Colonic mucosa (tissue), 4 donors: ENCODE results near the gene ARPP19. TPM values are rescaled to one million over a fixed set of nuclear protein-coding genes. Genes with fewer than 3 reads are reported as not detected.

Experiments
- DNase-seq: peaks from one replicate; pipeline ENCODE4 v3.0.0-alpha.2; 2020
- H3K27ac ChIP-seq: fragments of 200-600 bp; one replicate; pipeline ENCODE4 v1.8.0; 2021
- H3K27me3 ChIP-seq: fragments of 200-600 bp; one replicate; pipeline ENCODE4 v1.8.0; 2021
- H3K36me3 ChIP-seq: fragments of 200-600 bp; one replicate; pipeline ENCODE4 v1.8.0; 2021
- H3K4me1 ChIP-seq: fragments of 200-600 bp; one replicate; pipeline ENCODE4 v1.8.0; 2021; ENCODE audit warnings: mild to moderate bottlenecking
- H3K4me3 ChIP-seq: fragments of 200-600 bp; one replicate; pipeline ENCODE4 v1.8.0; 2021
- H3K9ac ChIP-seq, 2 donors: one replicate each; pipeline ENCODE4 v1.7.0; 2013; ENCODE audit warnings: control low read depth in 2 of 2, low read depth in 2 of 2, low read length in 2 of 2
- H3K9me3 ChIP-seq: fragments of 200-600 bp; one replicate; pipeline ENCODE4 v1.8.0; 2021
- CTCF ChIP-seq: fragments of 200-600 bp; IDR thresholded peaks from one replicate; pipeline ENCODE4 v1.8.0; 2022; ENCODE audit warnings: antibody characterized with exemption, mild to moderate bottlenecking
- intact Hi-C: fragments of 100-400 bp; cut with DNase I; formaldehyde crosslinking; loops from one replicate; pipeline ENCODE4 v1.14.1; 2022
- total RNA-seq, 2 donors: library from RNA; stranded (reverse); fragmentation: NEBNext Ultra II Directional in 1 of 2; extraction: Animal tissue kit (Norgen Biotek cat#: 25700) in 1 of 2; gene quantifications; one replicate each; pipeline ENCODE4 v1.2.1, GENCODE V29; 2021
- donor health status: healthy.
- donor health status: DM: no; HTN: no; CAD: no.
- donor health status: DM: no; HTN: no; CAD: no.

The ARPP19 gene
- 100 to 1,000 TPM in 1 of 2 donors, 10 to 100 TPM in 1; 72.2 to 116 TPM for total RNA-seq

DNA sequence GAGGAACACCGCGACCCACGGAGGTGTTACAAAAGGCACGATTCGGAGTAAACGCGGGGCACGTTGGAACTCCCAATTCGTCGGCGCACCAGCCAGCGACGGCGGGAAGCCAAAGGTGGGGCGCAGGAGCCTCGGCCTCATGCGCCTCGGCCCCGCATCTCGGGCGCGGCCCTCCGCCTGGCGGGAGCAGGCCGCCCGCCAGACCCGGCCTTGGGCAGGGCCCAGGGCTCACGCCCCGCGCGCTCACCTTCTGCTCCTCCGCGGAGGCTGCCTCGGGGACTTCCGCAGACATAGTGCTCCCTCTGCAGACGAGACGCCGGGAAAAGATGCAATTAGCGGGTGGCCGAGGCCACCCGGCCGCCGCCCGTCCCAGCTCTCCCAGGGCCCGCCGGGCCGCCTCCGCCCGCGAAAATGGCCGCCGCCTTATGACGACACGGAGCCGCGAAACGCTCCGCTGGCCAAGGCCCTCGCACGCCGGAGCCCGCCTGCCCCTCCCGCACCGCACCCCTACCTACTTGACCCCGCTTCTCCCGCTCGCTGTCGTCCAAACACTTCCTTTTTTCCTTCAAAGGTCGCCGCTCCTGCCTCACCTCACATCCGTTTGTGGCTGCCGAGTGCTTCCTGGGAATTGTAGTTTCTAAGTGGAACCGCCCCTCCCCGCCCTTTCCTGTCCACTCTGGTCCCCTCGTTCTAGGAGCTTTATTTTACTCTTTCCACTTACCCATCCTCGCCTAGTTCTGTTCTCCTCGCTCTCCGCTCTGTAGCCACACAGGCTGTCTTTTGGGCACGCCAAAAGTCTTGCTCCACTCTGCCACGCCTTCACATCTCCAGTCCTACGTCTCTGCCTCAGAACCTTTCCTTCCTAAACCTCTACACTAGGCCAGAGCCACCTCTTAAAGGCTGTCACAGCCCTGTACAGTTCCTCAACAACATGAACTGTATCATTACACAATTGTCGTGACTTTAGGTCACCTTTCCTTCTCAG is at the start of gene ARPP19:
Gene ARPP19, minus strand, starts transcription at position 430 of the 985 bp plus-strand sequence. Its CDS starts 138 bp downstream, at position 292.
- Histone ChIP-seq H3K4me1 (no peaks in the 10 kb centered on the region), H3K9ac (peak within 1 kb of the TSS; percentile 91 to 97), H3K36me3 (no peaks in the 10 kb centered on the region), H3K27ac (peak within 1 kb of the TSS; percentile 83), H3K9me3 (no peaks in the 10 kb centered on the region), H3K4me3 (peak within 1 kb of the TSS; percentile 51), H3K27me3 (no peaks in the 10 kb centered on the region)
- intact Hi-C loops, result no loop called here
- peak; percentile 94 for DNase-seq
- no peak for TF ChIP-seq CTCF

DNA sequence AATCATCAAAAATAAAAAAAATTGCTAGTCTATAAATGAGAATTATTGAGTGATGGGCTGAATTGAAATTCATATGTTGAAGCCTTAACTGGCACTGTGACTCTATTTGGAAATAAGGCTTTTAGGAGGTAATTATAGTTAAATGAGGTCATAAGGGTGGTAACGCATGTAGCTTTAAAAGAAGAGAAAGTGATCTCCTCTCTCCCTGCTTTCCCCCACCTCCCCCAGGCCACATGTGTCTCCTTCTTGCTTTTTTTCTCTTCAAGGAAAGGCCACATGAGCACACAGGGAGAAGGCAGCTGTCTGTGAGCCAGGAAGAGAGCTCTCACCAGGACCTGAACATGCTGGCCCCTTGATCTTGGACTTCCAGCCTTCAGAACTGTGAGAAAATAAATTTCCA is 48.2 kb upstream of the ARPP19 start:
- no peak for TF ChIP-seq CTCF
- Histone ChIP-seq H3K9ac (no peak overlapping the region), H3K36me3 (peaks cover 3% of the 10 kb centered on the region), H3K27ac (no peak overlapping the region), H3K4me1 (no peaks in the 10 kb centered on the region), H3K4me3 (no peak overlapping the region), H3K27me3 (no peaks in the 10 kb centered on the region), H3K9me3 (no peaks in the 10 kb centered on the region)
- intact Hi-C loops, result no loop called here
- DNase-seq, result no peak

DNA sequence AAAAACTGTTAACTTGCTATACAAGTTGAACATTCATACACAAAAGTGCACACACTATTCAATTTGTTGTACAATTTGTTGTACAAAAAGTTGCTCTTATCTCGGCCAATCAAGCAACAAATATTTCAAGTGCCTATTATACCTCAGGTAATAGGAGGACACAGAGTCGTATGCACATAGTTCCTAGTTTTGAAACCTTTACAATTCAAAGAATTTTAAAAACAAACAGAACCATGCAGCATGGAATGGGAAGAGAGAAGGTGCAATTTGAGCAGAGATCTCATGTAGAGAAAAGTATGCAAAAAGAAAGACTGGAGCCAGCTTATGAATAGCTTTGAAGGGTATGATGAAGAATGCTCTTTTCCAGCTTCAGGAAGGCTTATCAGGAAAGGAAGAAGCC is 46.5 kb upstream of the ARPP19 start:
- H3K36me3 ChIP-seq, result peaks cover 3% of the 10 kb centered on the region
- intact Hi-C loops, result no loop called here

DNA sequence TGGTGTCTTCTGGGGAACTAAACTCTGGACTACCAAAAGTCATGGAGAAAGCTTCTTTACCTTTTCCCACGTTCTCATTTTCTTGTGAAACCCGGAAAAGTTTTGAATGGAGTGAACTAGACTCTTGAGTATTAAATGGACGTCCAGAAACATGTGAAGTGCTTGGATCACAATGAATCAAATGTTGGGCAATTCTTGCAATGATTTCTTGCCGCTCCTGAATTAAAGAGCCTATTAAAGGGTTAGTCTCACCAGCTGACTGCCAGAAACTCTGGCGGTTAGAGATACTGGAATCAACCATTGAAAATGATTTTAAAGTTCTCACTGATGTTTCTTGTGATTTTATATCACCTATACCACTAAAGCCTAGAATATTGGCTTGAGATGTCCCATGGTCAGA is 40.8 kb upstream of the ARPP19 start:
- intact Hi-C loops, result no loop called here
- TF ChIP-seq CTCF, result no peak
- H3K36me3 ChIP-seq, result peaks cover 3% of the 10 kb centered on the region

More for the DNA sequence above, 46.5 kb upstream of the ARPP19 start:
- Histone ChIP-seq H3K9me3 (no peaks in the 10 kb centered on the region), H3K27ac (no peak overlapping the region), H3K4me3 (no peak overlapping the region), H3K27me3 (no peaks in the 10 kb centered on the region), H3K9ac (no peak overlapping the region), H3K4me1 (no peaks in the 10 kb centered on the region)
- no peak for DNase-seq
- TF ChIP-seq CTCF, result no peak

DNA sequence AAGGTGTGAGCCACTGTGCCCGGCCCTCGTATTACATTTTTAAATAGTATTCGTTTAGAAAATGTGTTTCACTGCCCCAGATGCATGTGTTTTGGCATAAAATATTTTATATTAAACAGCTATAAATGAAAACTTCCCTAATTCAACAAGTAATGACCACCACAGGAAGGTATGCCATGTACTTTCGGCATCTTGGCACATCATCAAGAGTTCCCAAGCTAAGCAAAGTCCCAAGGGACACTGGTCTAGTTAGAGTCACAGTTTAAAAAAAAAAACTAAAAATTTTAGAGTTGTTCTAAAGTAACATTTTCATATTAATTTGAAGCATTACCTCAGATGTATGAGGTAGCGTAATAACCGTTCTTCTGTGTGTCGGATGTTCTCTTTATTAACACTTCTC is 15.6 kb upstream of the ARPP19 start:
- no peak for DNase-seq
- no peaks in the 10 kb centered on the region for H3K36me3 ChIP-seq

More for the DNA sequence above, 40.8 kb upstream of the ARPP19 start:
- Histone ChIP-seq H3K27ac (no peak overlapping the region), H3K9ac (no peak overlapping the region), H3K4me1 (no peaks in the 10 kb centered on the region), H3K27me3 (no peaks in the 10 kb centered on the region), H3K9me3 (no peaks in the 10 kb centered on the region), H3K4me3 (no peak overlapping the region)
- no peak for DNase-seq

More for the DNA sequence above, 15.6 kb upstream of the ARPP19 start:
- Histone ChIP-seq H3K9ac (no peak overlapping the region), H3K4me1 (no peaks in the 10 kb centered on the region), H3K4me3 (no peak overlapping the region), H3K27ac (no peak overlapping the region), H3K9me3 (no peaks in the 10 kb centered on the region), H3K27me3 (no peaks in the 10 kb centered on the region)
- intact Hi-C loops, result no loop called here
- no peak for TF ChIP-seq CTCF
